Natural killer cell (primary cell): ENCODE data around the gene FBXW2. TPM values are rescaled to one million over a fixed set of nuclear protein-coding genes. Genes with fewer than 3 reads are reported as not detected.
"Not testable (repeated sequence)": the region's sequence is repeated elsewhere in the genome, so short reads cannot be mapped to it uniquely, and the experiment has no call there.

Experiments
- ATAC-seq, 3 donors: fragments of 150-1000 bp in 2 of 3; fragments of 200-7000 bp in 1 of 3; cut with Tn5 transposase; 1 replicate in 1 of 3; 2 replicates in 2 of 3; pipeline ENCODE4 v1.10.0; 2021; ENCODE audit warnings: mild to moderate bottlenecking in 2 of 3, moderate library complexity in 2 of 3
- DNase-seq, 2 donors: peaks; one replicate each; pipeline versions ENCODE4 v3.0.0 to v3.0.0-alpha.2; 2013 to 2021; ENCODE audit warnings: mixed read lengths in 1 of 2
- H3K27ac ChIP-seq: one replicate; pipeline ENCODE4 v1.5.1; 2013; ENCODE audit warnings: mild to moderate bottlenecking, low read length
- H3K27me3 ChIP-seq: one replicate; pipeline ENCODE4 v1.6.1; 2013; ENCODE audit warnings: low read length; ENCODE audit not compliant: control insufficient read depth, insufficient read depth
- H3K36me3 ChIP-seq: one replicate; pipeline ENCODE4 v1.6.1; 2013; ENCODE audit warnings: low read length; ENCODE audit not compliant: control insufficient read depth, insufficient read depth
- H3K4me1 ChIP-seq: one replicate; pipeline ENCODE4 v1.6.1; 2013; ENCODE audit warnings: low read length; ENCODE audit not compliant: control insufficient read depth, insufficient read depth
- H3K4me3 ChIP-seq: one replicate; pipeline ENCODE4 v1.5.1; 2013; ENCODE audit warnings: low read length
- H3K9me3 ChIP-seq: one replicate; pipeline ENCODE4 v1.6.1; 2013; ENCODE audit warnings: low read length; ENCODE audit not compliant: control insufficient read depth, insufficient read depth
- H3K27ac Mint-ChIP-seq, 2 donors: one replicate each; pipeline ENCODE4 v1.8.0; 2022; ENCODE audit warnings: mild to moderate bottlenecking in 2 of 2, mixed read lengths in 2 of 2, moderate library complexity in 1 of 2
- H3K27me3 Mint-ChIP-seq, 2 donors: one replicate each; pipeline ENCODE4 v1.8.0; 2022; ENCODE audit warnings: low read depth in 2 of 2, mixed read lengths in 2 of 2
- H3K36me3 Mint-ChIP-seq: one replicate; pipeline ENCODE4 v1.8.0; 2022; ENCODE audit warnings: mixed read lengths
- H3K4me1 Mint-ChIP-seq, 2 donors: one replicate each; pipeline ENCODE4 v1.8.0; 2022; ENCODE audit warnings: mixed read lengths in 2 of 2
- H3K4me3 Mint-ChIP-seq: one replicate; pipeline ENCODE4 v1.8.0; 2022; ENCODE audit warnings: mild to moderate bottlenecking, moderate library complexity, mixed read lengths
- H3K9me3 Mint-ChIP-seq, 2 donors: one replicate each; pipeline ENCODE4 v1.8.0; 2022; ENCODE audit warnings: mixed read lengths in 2 of 2
- WGBS: methylation state at CpG from one replicate; pipeline ENCODE4 v1.1.7; 2013; ENCODE audit warnings: missing lambda C conversion rate; ENCODE audit not compliant: insufficient coverage; 5-methylcytosine and 5-hydroxymethylcytosine counted together
- intact Hi-C: fragments of 100-400 bp; cut with micrococcal nuclease; formaldehyde crosslinking; loops from one replicate; pipeline ENCODE4 v1.14.2; 2022
- total RNA-seq, 4 donors: library from RNA; stranded (reverse); fragments of 120-200 nt in 1 of 4; gene quantifications; one replicate each; pipeline versions ENCODE4 v1.2.3 to v1.2.4, GENCODE V29; 2013 to 2022
- TF ChIP-seq, protein P1 (sequence below): fragments of 200-600 bp; IDR thresholded peaks from one replicate; pipeline ENCODE4 v1.8.0; 2022; ENCODE audit warnings: antibody characterized with exemption

Gene FBXW2
- total RNA-seq, 3 donors from 2014 or later (not counting 1 experiment from before 2014, with no cell fraction given) = 88.3 to 122 (median 92.6) TPM

DNA sequence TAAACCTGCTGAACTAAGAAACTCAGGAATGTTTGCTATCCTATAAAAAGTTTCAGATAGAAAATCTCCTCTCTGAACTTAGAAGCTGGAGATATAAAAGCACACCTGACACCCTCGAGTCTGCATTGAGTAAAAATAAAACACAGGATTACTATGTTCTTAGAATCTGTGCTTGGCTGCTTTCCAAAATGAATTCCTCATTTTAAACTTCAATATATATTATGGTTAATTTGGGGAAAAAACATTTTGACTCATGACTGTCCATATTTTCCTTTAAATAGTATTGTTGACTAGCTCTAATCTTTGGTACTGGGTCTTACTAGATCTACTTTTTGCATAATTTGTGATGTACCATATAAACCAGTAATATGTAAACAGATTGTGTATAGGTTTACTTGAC is 36.7 kb downstream of the FBXW2 start:
- Histone ChIP-seq H3K4me1 (no peaks in the 10 kb centered on the region), H3K27ac (no peak overlapping the region), H3K27me3 (no peaks in the 10 kb centered on the region), H3K36me3 (peaks cover 14% of the 10 kb centered on the region), H3K9me3 (no peaks in the 10 kb centered on the region), H3K4me3 (no peak overlapping the region)
- Mint-ChIP-seq H3K36me3 (peaks cover 5% of the 10 kb centered on the region), H3K27me3 (no peaks in the 10 kb centered on the region), H3K27ac (peak overlapping the region in 1 of 2 donors; percentile 36), H3K9me3 (no peaks in the 10 kb centered on the region), H3K4me1 (peaks cover 0 to 5% of the 10 kb centered on the region in 2 donors), H3K4me3 (no peak overlapping the region)
- no peak for DNase-seq
- TF ChIP-seq, protein P1, sequence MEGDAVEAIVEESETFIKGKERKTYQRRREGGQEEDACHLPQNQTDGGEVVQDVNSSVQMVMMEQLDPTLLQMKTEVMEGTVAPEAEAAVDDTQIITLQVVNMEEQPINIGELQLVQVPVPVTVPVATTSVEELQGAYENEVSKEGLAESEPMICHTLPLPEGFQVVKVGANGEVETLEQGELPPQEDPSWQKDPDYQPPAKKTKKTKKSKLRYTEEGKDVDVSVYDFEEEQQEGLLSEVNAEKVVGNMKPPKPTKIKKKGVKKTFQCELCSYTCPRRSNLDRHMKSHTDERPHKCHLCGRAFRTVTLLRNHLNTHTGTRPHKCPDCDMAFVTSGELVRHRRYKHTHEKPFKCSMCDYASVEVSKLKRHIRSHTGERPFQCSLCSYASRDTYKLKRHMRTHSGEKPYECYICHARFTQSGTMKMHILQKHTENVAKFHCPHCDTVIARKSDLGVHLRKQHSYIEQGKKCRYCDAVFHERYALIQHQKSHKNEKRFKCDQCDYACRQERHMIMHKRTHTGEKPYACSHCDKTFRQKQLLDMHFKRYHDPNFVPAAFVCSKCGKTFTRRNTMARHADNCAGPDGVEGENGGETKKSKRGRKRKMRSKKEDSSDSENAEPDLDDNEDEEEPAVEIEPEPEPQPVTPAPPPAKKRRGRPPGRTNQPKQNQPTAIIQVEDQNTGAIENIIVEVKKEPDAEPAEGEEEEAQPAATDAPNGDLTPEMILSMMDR = no peak
- ATAC-seq = no peak
- no CpG with 5 or more reads among the region's 1 CpG for WGBS
- intact Hi-C loops = loop anchor here (1.0 kb wide), 1 partner anchor 225 kb away; no protein-coding TSS in a partner anchor

DNA sequence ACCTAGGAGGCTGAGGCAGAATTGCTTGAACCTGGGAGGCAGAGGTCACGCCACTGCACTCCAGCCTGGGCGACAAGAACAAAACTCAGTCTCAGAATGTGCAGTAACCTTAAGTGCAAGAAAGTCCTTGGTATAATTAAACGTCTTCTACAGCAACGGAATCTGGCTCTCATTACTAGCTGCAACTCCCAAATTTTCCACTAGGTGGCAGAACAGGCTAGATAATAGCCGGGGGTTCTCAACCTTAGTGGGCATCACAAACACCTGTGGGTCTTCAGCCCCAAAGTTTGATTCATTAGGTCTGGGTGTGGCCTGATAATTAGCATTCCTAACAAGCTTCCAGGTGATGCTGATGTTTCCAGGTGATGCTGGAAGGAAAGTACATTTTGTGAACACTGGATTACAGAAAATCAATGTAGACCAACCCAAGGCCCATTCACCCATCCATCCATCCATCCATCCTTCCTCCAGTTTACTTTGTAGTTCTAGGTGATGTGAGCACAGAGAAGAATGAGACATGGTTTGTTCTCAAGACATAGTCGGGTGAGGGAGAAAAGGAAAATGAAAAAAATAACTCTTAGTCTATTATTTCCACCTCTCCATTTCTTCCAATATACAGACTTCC is 37.3 kb downstream of the FBXW2 start:
- Histone ChIP-seq H3K27ac (no peak overlapping the region), H3K36me3 (peaks cover 8% of the 10 kb centered on the region), H3K4me3 (no peak overlapping the region), H3K9me3 (no peaks in the 10 kb centered on the region), H3K4me1 (no peaks in the 10 kb centered on the region), H3K27me3 (no peaks in the 10 kb centered on the region)
- peak; percentile 69 to 85 (median 74) for ATAC-seq
- whole genome bisulfite sequencing = 14% methylated on average over 5 of the region's 6 CpGs
- TF ChIP-seq, protein P1 = peak; percentile 93
- H3K36me3 Mint-ChIP-seq = peaks cover 2% of the 10 kb centered on the region
- DNase-seq = peak; percentile 51 to 85
- peaks cover 0 to 5% of the 10 kb centered on the region in 2 donors for H3K4me1 Mint-ChIP-seq
- peak overlapping the region in 1 of 2 donors; percentile 36 for H3K27ac Mint-ChIP-seq
- intact Hi-C loops = loop anchor here (1.0 kb wide), 3 partner anchors 180 to 304 kb away; no protein-coding TSS in a partner anchor
- H3K9me3 Mint-ChIP-seq = no peaks in the 10 kb centered on the region
- no peak overlapping the region for H3K4me3 Mint-ChIP-seq
- H3K27me3 Mint-ChIP-seq = no peaks in the 10 kb centered on the region

DNA sequence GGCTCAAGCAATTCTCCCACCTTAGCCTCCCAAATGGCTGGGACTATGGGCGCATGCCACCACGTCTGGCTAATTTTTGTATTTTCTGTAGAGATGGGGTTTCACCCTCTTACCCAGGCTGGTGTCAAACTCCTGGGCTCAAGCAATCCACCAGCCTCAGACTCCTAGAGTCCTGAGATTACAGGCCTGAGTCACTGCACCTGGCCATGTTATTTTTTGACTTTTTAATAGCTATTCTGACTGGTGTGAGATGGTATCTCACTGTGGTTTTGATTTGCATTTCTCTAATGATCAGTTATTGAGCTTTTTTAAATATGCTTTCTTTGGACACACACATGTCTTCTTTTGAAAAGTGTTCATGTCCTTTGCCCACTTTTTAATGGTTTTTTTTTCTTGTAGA is 38.2 kb downstream of the FBXW2 start:
- no peak overlapping the region for H3K4me3 Mint-ChIP-seq
- H3K4me3 ChIP-seq = no peak overlapping the region
- no CpG with 5 or more reads among the region's 2 CpGs for WGBS
- no peaks in the 10 kb centered on the region for H3K36me3 Mint-ChIP-seq
- no peak overlapping the region for H3K27ac ChIP-seq
- no peaks in the 10 kb centered on the region for H3K9me3 ChIP-seq
- H3K4me1 ChIP-seq = no peaks in the 10 kb centered on the region
- H3K27me3 Mint-ChIP-seq = no peaks in the 10 kb centered on the region
- DNase-seq (no peak), ATAC-seq (no peak)
- no peak overlapping the region for H3K27ac Mint-ChIP-seq
- H3K36me3 ChIP-seq = peaks cover 5% of the 10 kb centered on the region
- no peaks in the 10 kb centered on the region for H3K27me3 ChIP-seq
- no peaks in the 10 kb centered on the region for H3K9me3 Mint-ChIP-seq
- H3K4me1 Mint-ChIP-seq = peaks cover 0 to 5% of the 10 kb centered on the region in 2 donors
- TF ChIP-seq, protein P1 = no peak
- intact Hi-C loops = loop anchor here (1.0 kb wide), 2 partner anchors 181 to 305 kb away; no protein-coding TSS in a partner anchor

GRCh38 chr9:120750421-120750820 is 42.8 kb downstream of the FBXW2 start:
- Histone ChIP-seq H3K36me3 (no peaks in the 10 kb centered on the region), H3K4me3 (no peak overlapping the region), H3K27ac (no peak overlapping the region), H3K27me3 (no peaks in the 10 kb centered on the region), H3K4me1 (no peaks in the 10 kb centered on the region), H3K9me3 (no peaks in the 10 kb centered on the region)
- TF ChIP-seq, protein P1 = no peak
- DNase-seq = no peak
- Mint-ChIP-seq H3K4me3 (no peak overlapping the region), H3K27me3 (no peaks in the 10 kb centered on the region), H3K9me3 (no peaks in the 10 kb centered on the region), H3K4me1 (no peaks in the 10 kb centered on the region), H3K27ac (no peak overlapping the region), H3K36me3 (no peaks in the 10 kb centered on the region)
- no peak for ATAC-seq
- intact Hi-C loops = no loop called here
- WGBS = 90% methylated on average over 5 of the region's 5 CpGs

DNA sequence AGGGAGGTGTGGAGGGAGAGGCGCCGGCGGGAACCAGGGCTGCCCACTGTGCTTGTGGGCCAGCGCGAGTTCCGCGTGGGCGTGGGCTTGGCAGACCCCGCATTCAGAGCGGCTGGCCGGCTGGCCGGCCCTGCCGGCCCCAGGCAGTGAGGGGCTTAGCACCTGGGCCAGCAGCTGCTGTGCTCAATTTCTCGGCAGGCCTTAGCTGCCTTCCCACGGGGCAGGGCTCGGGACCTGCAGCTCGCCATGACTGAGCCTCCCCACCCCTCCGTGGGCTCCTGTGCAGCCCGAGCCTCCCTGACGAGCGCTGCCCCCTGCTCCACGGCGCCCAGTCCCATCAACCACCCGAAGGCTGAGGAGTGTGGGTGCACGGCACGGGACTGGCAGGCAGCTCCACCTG is 46.9 kb downstream of the FBXW2 start:
- H3K9me3 Mint-ChIP-seq, H3K4me1 Mint-ChIP-seq, H3K9me3 ChIP-seq, H3K36me3 ChIP-seq, H3K4me3 ChIP-seq, H3K4me1 ChIP-seq, DNase-seq, H3K4me3 Mint-ChIP-seq, intact Hi-C loops, H3K27ac Mint-ChIP-seq, H3K36me3 Mint-ChIP-seq, H3K27me3 ChIP-seq, H3K27me3 Mint-ChIP-seq, H3K27ac ChIP-seq, ATAC-seq: not testable (repeated sequence)
- 97% methylated on average over 26 of the region's 26 CpGs for WGBS
